C4-2B (cell line): Measurements from ENCODE around the gene SNX3.

ENCODE experiments used
- H3K27ac ChIP-seq: fragments of 450-650 bp; 2 replicates; pipeline ENCODE4 v1.5.1; 2017
- CTCF ChIP-seq: fragments of 450-650 bp; conservative IDR thresholded peaks from 2 replicates; pipeline ENCODE4 v1.5.1; 2017; ENCODE audit warnings: mild to moderate bottlenecking
- ZFX ChIP-seq: fragments of 450-650 bp; IDR thresholded peaks from 2 replicates; pipeline ENCODE4 v1.6.1; 2017

Gene SNX3

GRCh38 chr6:108164815-108165706 lies 95.8 kb downstream of the SNX3 start:
- no peak overlapping the region for H3K27ac ChIP-seq
- no peak for TF ChIP-seq CTCF
- no peak for TF ChIP-seq ZFX

- no peak overlapping the region for H3K27ac ChIP-seq
- TF ChIP-seq CTCF (no peak), ZFX (no peak)
These were observed 96.4 kb downstream of the SNX3 start for GRCh38 chr6:108164543-108164814.

- no peak overlapping the region for H3K27ac ChIP-seq
- no peak for TF ChIP-seq CTCF
- TF ChIP-seq ZFX, result no peak
These were observed 96.9 kb downstream of the SNX3 start for GRCh38 chr6:108163644-108164542.

- H3K27ac ChIP-seq, result no peak overlapping the region
- no peak for TF ChIP-seq ZFX
- TF ChIP-seq CTCF, result no peak; the same call in 1 of the 2 replicates
These were observed 97.6 kb downstream of the SNX3 start for GRCh38 chr6:108163267-108163643.

GRCh38 chr6:108161724-108162282 lies 99.0 kb downstream of the SNX3 start:
- no peak overlapping the region for H3K27ac ChIP-seq
- no peak for TF ChIP-seq CTCF
- TF ChIP-seq ZFX, result no peak
